Fibroblast of lung (primary cell): ENCODE measurements around the gene TTLL10. TPM values are rescaled to one million over a fixed set of nuclear protein-coding genes. Genes with fewer than 3 reads are reported as not detected.

ENCODE experiments used
- DNase-seq, 2 donors: peaks; one replicate each; pipeline versions ENCODE4 v3.0.0 to v3.0.0-alpha.2; 2010; ENCODE audit warnings: low read depth in 2 of 2
- H2AFZ ChIP-seq: 2 replicates; pipeline ENCODE4 v1.5.1; 2012; ENCODE audit warnings: low read length, control low read depth, inconsistent platforms
- H3K27ac ChIP-seq: 2 replicates; pipeline ENCODE4 v1.5.1; 2011; ENCODE audit warnings: low read length, control low read depth; ENCODE audit not compliant: insufficient read depth
- H3K27me3 ChIP-seq: 2 replicates; pipeline ENCODE4 v1.5.1; 2011; ENCODE audit warnings: mild to moderate bottlenecking, low read length; ENCODE audit not compliant: control insufficient read depth, insufficient read depth
- H3K36me3 ChIP-seq: 2 replicates; pipeline ENCODE4 v1.5.1; 2011; ENCODE audit warnings: low read length; ENCODE audit not compliant: control insufficient read depth, insufficient read depth
- H3K4me1 ChIP-seq: 2 replicates; pipeline ENCODE4 v1.5.1; 2011; ENCODE audit warnings: low read length; ENCODE audit not compliant: control insufficient read depth, insufficient read depth; ENCODE audit errors: extremely low read depth
- H3K4me2 ChIP-seq: 2 replicates; pipeline ENCODE4 v1.5.1; 2011; ENCODE audit warnings: low read length, control low read depth; ENCODE audit not compliant: insufficient read depth; ENCODE audit errors: extremely low read depth
- H3K4me3 ChIP-seq, 4 experiments: fragments of 200-600 bp in 1 of 4; sonication (generic) in 1 of 4; replicated peaks in 1 of 4; 2 replicates each; pipeline ENCODE4 v1.5.1; 2011 to 2016; ENCODE audit warnings: low read length in 4 of 4, low read depth in 3 of 4, mild to moderate bottlenecking in 3 of 4, control low read depth in 2 of 4, inconsistent platforms in 1 of 4, mixed read lengths in 1 of 4; ENCODE audit not compliant: insufficient read depth in 1 of 4; ENCODE audit errors: control extremely low read depth in 1 of 4
- H3K79me2 ChIP-seq: 2 replicates; pipeline ENCODE4 v1.5.1; 2012; ENCODE audit warnings: mild to moderate bottlenecking, low read length, inconsistent platforms; ENCODE audit not compliant: control insufficient read depth, insufficient read depth
- H3K9ac ChIP-seq: 2 replicates; pipeline ENCODE4 v1.5.1; 2011; ENCODE audit warnings: mild to moderate bottlenecking, low read length, control low read depth; ENCODE audit not compliant: insufficient read depth
- H3K9me3 ChIP-seq: 2 replicates; pipeline ENCODE4 v1.5.1; 2012; ENCODE audit warnings: low read depth, low read length; ENCODE audit not compliant: control insufficient read depth, insufficient read depth
- H4K20me1 ChIP-seq: 2 replicates; pipeline ENCODE4 v1.5.1; 2011; ENCODE audit warnings: low read length; ENCODE audit not compliant: control insufficient read depth, insufficient read depth; ENCODE audit errors: extremely low read depth
- EZH2 ChIP-seq: IDR thresholded peaks from 2 replicates; pipeline ENCODE4 v1.5.1; 2012; ENCODE audit warnings: low read length, control low read depth, mild to moderate bottlenecking; ENCODE audit errors: missing control alignments
- polyA plus RNA-seq, 2 donors: library from polyadenylated mRNA; depleted of rRNA in 1 of 2; stranded (reverse) in 1 of 2; unstranded in 1 of 2; fragments of >200 nt; gene quantifications; 2 replicates each; pipeline ENCODE4 v1.2.1, GENCODE V29; 2011 to 2012; ENCODE audit warnings: missing spikeins in 1 of 2
- total RNA-seq: library from RNA; depleted of rRNA; stranded (reverse); fragments of >200 nt; gene quantifications from 2 replicates; pipeline ENCODE4 v1.2.1, GENCODE V29; 2014
- TF ChIP-seq, protein P1 (sequence below), 2 donors: IDR thresholded peaks in 1 of 2; conservative IDR thresholded peaks in 1 of 2; 1 replicate in 1 of 2; 2 replicates in 1 of 2; pipeline ENCODE4 v1.5.1; 2011 to 2012; ENCODE audit warnings: low read length in 2 of 2, control low read depth in 1 of 2, inconsistent platforms in 1 of 2, low read depth in 1 of 2, mild to moderate bottlenecking in 1 of 2

The TTLL10 gene
- total and polyA plus RNA-seq, 2 donors (not counting 1 experiment from before 2014, with no cell fraction given): not detected

DNA sequence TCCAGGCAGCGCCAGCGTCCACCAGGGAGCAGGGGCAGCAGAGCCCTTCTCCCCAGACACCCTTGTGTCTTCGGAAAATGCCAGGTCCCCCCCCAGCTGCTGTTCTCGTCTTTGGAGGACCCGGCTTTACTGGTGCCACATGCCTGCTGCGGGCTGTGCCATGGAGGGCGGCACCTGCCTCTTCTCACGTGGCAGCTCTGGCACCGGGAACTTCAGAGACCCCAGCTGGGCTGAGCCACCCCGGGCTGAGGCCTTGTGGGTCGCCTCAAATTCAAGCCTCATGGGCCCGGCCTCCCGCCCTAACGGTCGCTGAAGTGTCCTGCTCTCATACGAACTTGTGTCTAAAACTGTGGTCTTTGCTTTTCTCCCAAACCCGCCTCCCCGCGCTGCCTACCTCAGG lies 30.8 kb upstream of the TTLL10 start:
- H3K4me1 ChIP-seq: no peaks in the 10 kb centered on the region
- no peaks in the 10 kb centered on the region for H3K36me3 ChIP-seq
- no peaks in the 10 kb centered on the region for H3K27me3 ChIP-seq
- no peak overlapping the region for H2AFZ ChIP-seq
- H3K79me2 ChIP-seq: no peaks in the 10 kb centered on the region
- no peak overlapping the region for H3K27ac ChIP-seq
- DNase-seq: no peak
- no peak overlapping the region for H3K4me2 ChIP-seq
- TF ChIP-seq, protein P1, sequence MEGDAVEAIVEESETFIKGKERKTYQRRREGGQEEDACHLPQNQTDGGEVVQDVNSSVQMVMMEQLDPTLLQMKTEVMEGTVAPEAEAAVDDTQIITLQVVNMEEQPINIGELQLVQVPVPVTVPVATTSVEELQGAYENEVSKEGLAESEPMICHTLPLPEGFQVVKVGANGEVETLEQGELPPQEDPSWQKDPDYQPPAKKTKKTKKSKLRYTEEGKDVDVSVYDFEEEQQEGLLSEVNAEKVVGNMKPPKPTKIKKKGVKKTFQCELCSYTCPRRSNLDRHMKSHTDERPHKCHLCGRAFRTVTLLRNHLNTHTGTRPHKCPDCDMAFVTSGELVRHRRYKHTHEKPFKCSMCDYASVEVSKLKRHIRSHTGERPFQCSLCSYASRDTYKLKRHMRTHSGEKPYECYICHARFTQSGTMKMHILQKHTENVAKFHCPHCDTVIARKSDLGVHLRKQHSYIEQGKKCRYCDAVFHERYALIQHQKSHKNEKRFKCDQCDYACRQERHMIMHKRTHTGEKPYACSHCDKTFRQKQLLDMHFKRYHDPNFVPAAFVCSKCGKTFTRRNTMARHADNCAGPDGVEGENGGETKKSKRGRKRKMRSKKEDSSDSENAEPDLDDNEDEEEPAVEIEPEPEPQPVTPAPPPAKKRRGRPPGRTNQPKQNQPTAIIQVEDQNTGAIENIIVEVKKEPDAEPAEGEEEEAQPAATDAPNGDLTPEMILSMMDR (conservative IDR thresholded peaks at IDR 0.05 in 1 of 2, IDR thresholded peaks at IDR 0.05 in 1 of 2; ENCODE audit: low read depth in 1 of 2, low read length in 2 of 2): no peak
- TF ChIP-seq EZH2: no peak
- no peak overlapping the region for H3K4me3 ChIP-seq
- H3K9ac ChIP-seq: no peak overlapping the region
- no peaks in the 10 kb centered on the region for H3K9me3 ChIP-seq
- no peaks in the 10 kb centered on the region for H4K20me1 ChIP-seq

DNA sequence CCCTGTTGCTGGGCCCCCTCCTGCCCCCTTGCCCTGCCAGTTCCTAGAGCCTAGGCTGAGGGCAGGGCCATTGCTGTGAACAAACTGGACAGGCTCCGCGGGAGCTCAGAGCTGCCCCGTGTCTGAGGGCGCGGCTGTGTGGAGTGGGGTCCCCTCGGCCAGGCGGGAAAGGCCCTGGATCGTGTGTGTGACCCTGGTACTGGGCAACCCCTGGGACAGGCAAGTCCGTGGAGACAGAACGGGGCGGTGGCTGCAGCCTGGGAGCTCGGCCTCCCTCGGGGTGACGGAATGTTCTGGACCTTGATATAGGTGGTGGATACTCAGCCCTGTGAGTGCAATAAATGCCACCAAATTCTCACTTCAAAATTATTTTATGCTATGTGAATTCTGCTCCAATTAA lies 30.0 kb upstream of the TTLL10 start:
- no peak overlapping the region for H3K9ac ChIP-seq
- no peaks in the 10 kb centered on the region for H3K4me1 ChIP-seq
- H2AFZ ChIP-seq: no peak overlapping the region
- H3K36me3 ChIP-seq: no peaks in the 10 kb centered on the region
- H3K4me2 ChIP-seq: no peak overlapping the region
- no peaks in the 10 kb centered on the region for H3K9me3 ChIP-seq
- H3K79me2 ChIP-seq: no peaks in the 10 kb centered on the region
- H3K27ac ChIP-seq: no peak overlapping the region
- DNase-seq: no peak
- TF ChIP-seq EZH2: no peak
- TF ChIP-seq, protein P1 (conservative IDR thresholded peaks at IDR 0.05 in 1 of 2, IDR thresholded peaks at IDR 0.05 in 1 of 2; ENCODE audit: low read depth in 1 of 2, low read length in 2 of 2): no peak
- no peaks in the 10 kb centered on the region for H3K27me3 ChIP-seq
- no peak overlapping the region for H3K4me3 ChIP-seq
- no peaks in the 10 kb centered on the region for H4K20me1 ChIP-seq

DNA sequence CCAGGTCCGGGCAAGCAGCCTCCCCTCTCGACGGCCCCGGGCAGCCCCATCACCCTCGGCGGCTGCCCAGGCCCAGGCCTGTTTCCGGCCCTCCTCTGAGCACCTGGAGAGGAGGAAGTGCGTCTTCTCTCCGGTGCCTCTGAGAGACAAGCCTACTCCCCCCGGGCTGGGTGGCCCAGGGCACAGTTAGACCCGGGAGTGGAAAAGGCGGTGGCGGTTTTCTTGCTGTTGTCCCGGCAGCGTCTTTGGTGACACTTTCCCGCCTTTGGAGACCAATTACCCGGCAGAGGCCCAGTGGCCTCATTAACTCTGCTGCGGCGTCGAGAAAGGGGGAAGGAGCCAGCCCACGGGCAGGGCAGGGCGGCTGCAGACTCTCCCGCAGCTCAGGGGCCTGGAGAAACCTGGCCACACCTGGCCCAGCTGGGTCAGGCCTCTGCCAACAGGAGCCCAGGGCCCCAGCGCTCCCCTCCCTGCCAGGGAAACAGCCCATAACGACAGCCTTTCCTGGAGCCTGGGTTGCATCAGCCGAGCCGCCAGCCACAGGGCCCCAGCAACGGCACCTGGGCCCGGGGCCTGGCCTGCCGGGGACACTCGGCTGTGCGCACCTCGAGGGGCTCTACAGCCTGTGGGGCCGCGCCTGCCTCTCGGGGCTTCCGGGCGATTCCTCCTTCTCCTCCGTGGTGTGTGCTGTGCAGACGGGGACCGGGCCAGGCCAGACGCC lies 29.4 kb upstream of the TTLL10 start:
- H2AFZ ChIP-seq: no peak overlapping the region
- H3K27me3 ChIP-seq: no peaks in the 10 kb centered on the region
- H3K4me1 ChIP-seq: no peaks in the 10 kb centered on the region
- no peak for DNase-seq
- H3K9me3 ChIP-seq: no peaks in the 10 kb centered on the region
- no peak overlapping the region for H3K4me2 ChIP-seq
- no peaks in the 10 kb centered on the region for H3K36me3 ChIP-seq
- H3K4me3 ChIP-seq: no peak overlapping the region
- no peaks in the 10 kb centered on the region for H3K79me2 ChIP-seq
- no peak overlapping the region for H3K27ac ChIP-seq
- no peaks in the 10 kb centered on the region for H4K20me1 ChIP-seq
- H3K9ac ChIP-seq: no peak overlapping the region
- no peak for TF ChIP-seq EZH2
- TF ChIP-seq, protein P1 (conservative IDR thresholded peaks at IDR 0.05 in 1 of 2, IDR thresholded peaks at IDR 0.05 in 1 of 2; ENCODE audit: low read depth in 1 of 2, low read length in 2 of 2): no peak
